ENCODE measurements around the gene INO80B.

INO80B gene

DNA sequence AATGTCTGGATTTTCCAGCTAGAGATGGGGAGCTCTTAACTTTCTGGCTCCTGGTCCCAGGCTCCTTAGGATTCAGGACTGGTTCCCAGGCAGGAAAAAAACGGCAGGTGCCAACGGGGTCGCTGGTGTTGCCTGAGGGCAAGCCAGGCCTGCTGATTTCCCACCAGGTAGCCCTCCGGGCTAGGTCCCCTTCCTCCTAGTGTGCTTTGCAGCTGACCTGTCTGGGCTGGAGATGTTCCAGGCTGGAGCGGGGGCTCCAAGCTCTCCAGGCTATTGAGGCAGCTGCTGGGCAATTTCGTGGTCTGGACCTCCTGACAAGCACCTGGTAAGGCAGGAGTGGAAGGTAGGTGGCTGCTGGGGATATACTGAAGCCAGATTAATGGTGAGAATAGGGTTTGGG lies 19.6 kb downstream of the INO80B start:
- no peaks in the 10 kb centered on the region for H3K9me2 ChIP-seq (replicated peaks; ENCODE audit: control insufficient read depth, low read length)
- no peaks in the 10 kb centered on the region for H3K9me3 ChIP-seq (ENCODE audit: control insufficient read depth, insufficient read depth, low read length)
- no peak overlapping the region for H3K27ac ChIP-seq (ENCODE audit: low read depth, low read length)
- no peak overlapping the region for H3K4me3 ChIP-seq (ENCODE audit: low read length)
- H3K4me1 ChIP-seq (ENCODE audit: control insufficient read depth, low read length) = peaks cover 16% of the 10 kb centered on the region
- peaks cover 38% of the 10 kb centered on the region for H3K36me3 ChIP-seq (ENCODE audit: control insufficient read depth, low read length)
- H3F3A ChIP-seq (ENCODE audit: control insufficient read depth, insufficient read depth) = peaks cover 11% of the 10 kb centered on the region
- H3K79me2 ChIP-seq (ENCODE audit: control insufficient read depth, low read length) = peaks cover 20% of the 10 kb centered on the region
- no peak overlapping the region for H3K4me2 ChIP-seq (ENCODE audit: low read length)
- H4K20me1 ChIP-seq (ENCODE audit: control insufficient read depth, insufficient read depth, low read depth, low read length) = 0 out of 2 replicates have a peak, but pooled peaks cover 3% of the 10 kb centered on the region
- no peak for TF ChIP-seq EZH2phosphoT487 (IDR thresholded peaks at IDR 0.05; ENCODE audit: borderline replicate concordance, low read length)
- TF ChIP-seq CTCF (IDR thresholded peaks at IDR 0.05; ENCODE audit: low read depth, low read length, poor library complexity, severe bottlenecking) = no peak
- no peaks in the 10 kb centered on the region for H3K27me3 ChIP-seq (ENCODE audit: control insufficient read depth, low read length)

DNA sequence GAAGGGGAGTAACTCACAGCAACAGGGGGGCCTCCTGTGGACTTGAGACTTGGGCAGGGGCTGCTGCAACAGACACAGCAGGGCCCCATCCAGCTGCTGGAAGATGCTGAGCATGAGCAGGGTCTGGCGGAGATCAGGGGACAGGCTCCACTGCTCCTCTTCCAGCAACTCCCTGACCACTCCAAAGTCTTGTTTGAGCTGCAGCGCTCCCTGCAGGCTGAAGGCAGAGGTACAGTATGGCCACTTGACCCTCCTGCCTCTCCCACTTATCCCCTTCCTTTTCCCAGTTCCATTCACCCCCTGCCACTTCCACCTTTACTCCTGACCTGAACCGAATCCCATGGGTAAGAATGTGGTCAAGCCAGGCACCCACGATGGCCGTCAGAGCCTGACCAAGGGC lies 20.0 kb downstream of the INO80B start:
- no peak overlapping the region for H3K4me2 ChIP-seq (ENCODE audit: low read length)
- no peak overlapping the region for H3K4me3 ChIP-seq (ENCODE audit: low read length)
- H3K9me3 ChIP-seq (ENCODE audit: control insufficient read depth, insufficient read depth, low read length) = no peaks in the 10 kb centered on the region
- H3K27ac ChIP-seq (ENCODE audit: low read depth, low read length) = no peak overlapping the region
- 0 out of 2 replicates have a peak, but pooled peaks cover 3% of the 10 kb centered on the region for H4K20me1 ChIP-seq (ENCODE audit: control insufficient read depth, insufficient read depth, low read depth, low read length)
- TF ChIP-seq CTCF (IDR thresholded peaks at IDR 0.05; ENCODE audit: low read depth, low read length, poor library complexity, severe bottlenecking) = peak; percentile 65
- TF ChIP-seq EZH2phosphoT487 (IDR thresholded peaks at IDR 0.05; ENCODE audit: borderline replicate concordance, low read length) = no peak
- peaks cover 21% of the 10 kb centered on the region for H3K79me2 ChIP-seq (ENCODE audit: control insufficient read depth, low read length)
- peaks cover 16% of the 10 kb centered on the region for H3K4me1 ChIP-seq (ENCODE audit: control insufficient read depth, low read length)
- no peaks in the 10 kb centered on the region for H3K27me3 ChIP-seq (ENCODE audit: control insufficient read depth, low read length)
- peaks cover 11% of the 10 kb centered on the region for H3F3A ChIP-seq (ENCODE audit: control insufficient read depth, insufficient read depth)
- H3K9me2 ChIP-seq (replicated peaks; ENCODE audit: control insufficient read depth, low read length) = no peaks in the 10 kb centered on the region
- peaks cover 39% of the 10 kb centered on the region for H3K36me3 ChIP-seq (ENCODE audit: control insufficient read depth, low read length)

GRCh38 chr2:74481431-74481830 lies 26.5 kb downstream of the INO80B start:
- Histone ChIP-seq H3K4me3 (ENCODE audit: low read length) (peak overlapping the region; percentile 98), H3K4me1 (ENCODE audit: control insufficient read depth, low read length) (peaks cover 23% of the 10 kb centered on the region), H3K9me2 (replicated peaks; ENCODE audit: control insufficient read depth, low read length) (no peaks in the 10 kb centered on the region), H3K9me3 (ENCODE audit: control insufficient read depth, insufficient read depth, low read length) (no peaks in the 10 kb centered on the region), H3K27me3 (ENCODE audit: control insufficient read depth, low read length) (no peaks in the 10 kb centered on the region), H3K79me2 (ENCODE audit: control insufficient read depth, low read length) (peaks cover 36% of the 10 kb centered on the region), H3K27ac (ENCODE audit: low read depth, low read length) (no peak overlapping the region), H3K4me2 (ENCODE audit: low read length) (peak overlapping the region; percentile 99), H3K36me3 (ENCODE audit: control insufficient read depth, low read length) (peaks cover 35% of the 10 kb centered on the region), H3F3A (ENCODE audit: control insufficient read depth, insufficient read depth) (no peaks in the 10 kb centered on the region), H4K20me1 (ENCODE audit: control insufficient read depth, insufficient read depth, low read depth, low read length) (peaks cover 10% of the 10 kb centered on the region; the same call in 1 of the 2 replicates)
- TF ChIP-seq CTCF (IDR thresholded peaks at IDR 0.05; ENCODE audit: low read depth, low read length, poor library complexity, severe bottlenecking) (no peak), EZH2phosphoT487 (IDR thresholded peaks at IDR 0.05; ENCODE audit: borderline replicate concordance, low read length) (no peak)
